Mesendoderm (in vitro differentiated cells): ENCODE data around the gene NFASC.

Source experiments
- DNase-seq: peaks from one replicate; pipeline ENCODE4 v3.0.0; 2013
- H2AK5ac ChIP-seq: 2 replicates; pipeline ENCODE4 v1.6.1; 2013; ENCODE audit warnings: low read length, inconsistent platforms
- H2BK120ac ChIP-seq: 2 replicates; pipeline ENCODE4 v1.6.1; 2013; ENCODE audit warnings: low read depth, mild to moderate bottlenecking, low read length, moderate library complexity, mixed read lengths
- H2BK15ac ChIP-seq: replicated peaks from 2 replicates; pipeline ENCODE4 v1.6.1; 2013; ENCODE audit warnings: low read depth, mild to moderate bottlenecking, moderate library complexity
- H2BK5ac ChIP-seq: 2 replicates; pipeline ENCODE4 v1.6.1; 2013; ENCODE audit warnings: low read length, inconsistent platforms
- H3K18ac ChIP-seq: 2 replicates; pipeline ENCODE4 v1.6.1; 2013; ENCODE audit warnings: mild to moderate bottlenecking, low read length, mixed read lengths
- H3K23ac ChIP-seq: one replicate; pipeline ENCODE4 v1.6.1; 2013; ENCODE audit warnings: low read length
- H3K27ac ChIP-seq: 2 replicates; pipeline ENCODE4 v1.5.1; 2013; ENCODE audit warnings: low read depth, mild to moderate bottlenecking, inconsistent platforms, low read length, moderate library complexity
- H3K27me3 ChIP-seq: 2 replicates; pipeline ENCODE4 v1.6.1; 2013; ENCODE audit warnings: low read length, control low read depth, mild to moderate bottlenecking, inconsistent platforms; ENCODE audit not compliant: insufficient read depth, poor library complexity
- H3K36me3 ChIP-seq: 2 replicates; pipeline ENCODE4 v1.6.1; 2013; ENCODE audit warnings: low read length, inconsistent platforms; ENCODE audit not compliant: control insufficient read depth, insufficient read depth
- H3K4ac ChIP-seq: one replicate; pipeline ENCODE4 v1.6.1; 2013; ENCODE audit warnings: low read depth, mild to moderate bottlenecking, low read length, moderate library complexity
- H3K4me1 ChIP-seq: 2 replicates; pipeline ENCODE4 v1.6.1; 2013; ENCODE audit warnings: low read depth, low read length, inconsistent platforms; ENCODE audit not compliant: control insufficient read depth
- H3K4me2 ChIP-seq: 2 replicates; pipeline ENCODE4 v1.6.1; 2013; ENCODE audit warnings: low read length
- H3K4me3 ChIP-seq: 2 replicates; pipeline ENCODE4 v1.5.1; 2013; ENCODE audit warnings: mild to moderate bottlenecking, low read length
- H3K56ac ChIP-seq: one replicate; pipeline ENCODE4 v1.6.1; 2013; ENCODE audit warnings: low read length
- H3K79me1 ChIP-seq: 2 replicates; pipeline ENCODE4 v1.6.1; 2013; ENCODE audit warnings: low read length, inconsistent platforms
- H3K79me2 ChIP-seq: 2 replicates; pipeline ENCODE4 v1.6.1; 2013; ENCODE audit warnings: mild to moderate bottlenecking, low read length; ENCODE audit not compliant: control insufficient read depth, insufficient read depth
- H3K9ac ChIP-seq: 2 replicates; pipeline ENCODE4 v1.6.1; 2013; ENCODE audit warnings: low read length, inconsistent platforms
- H4K5ac ChIP-seq: one replicate; pipeline ENCODE4 v1.6.1; 2013; ENCODE audit warnings: low read length
- H4K8ac ChIP-seq: one replicate; pipeline ENCODE4 v1.6.1; 2013; ENCODE audit warnings: low read depth, mild to moderate bottlenecking, control low read depth, low read length, moderate library complexity
- WGBS: extraction: QIAGEN DNeasy Blood & Tissue Kit; methylation state at CpG from one replicate; pipeline ENCODE4 v1.1.7; 2013; ENCODE audit warnings: low lambda C conversion rate, missing lambda C conversion rate; ENCODE audit not compliant: insufficient coverage; ENCODE audit errors: extremely low coverage; 5-methylcytosine and 5-hydroxymethylcytosine counted together

Gene NFASC

DNA sequence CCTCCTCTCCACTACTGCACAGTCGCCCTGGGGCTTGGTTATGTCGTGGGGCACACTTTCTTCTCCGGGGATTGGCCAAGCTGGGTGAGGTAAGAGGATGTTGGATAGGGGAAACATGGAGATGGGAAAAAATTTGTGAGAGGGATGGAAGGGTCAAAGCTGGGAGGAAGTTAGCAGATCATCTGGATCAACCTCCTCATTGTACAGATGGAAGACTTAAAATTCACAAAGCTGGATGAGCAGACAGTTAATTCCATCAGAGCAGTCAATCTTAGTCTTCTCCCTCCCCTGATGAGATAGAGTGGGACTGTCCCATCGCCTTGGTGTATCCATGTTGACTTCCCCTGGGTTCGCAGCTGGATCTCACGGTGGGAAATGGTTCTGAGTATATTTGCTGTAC is 102.8 kb downstream of the NFASC start:
- no peak overlapping the region for H3K56ac ChIP-seq
- H3K79me1 ChIP-seq: no peaks in the 10 kb centered on the region
- WGBS: no CpG with 5 or more reads among the region's 6 CpGs
- no peaks in the 10 kb centered on the region for H3K36me3 ChIP-seq
- H3K18ac ChIP-seq: no peak overlapping the region
- no peak overlapping the region for H2BK120ac ChIP-seq
- H3K9ac ChIP-seq: no peak overlapping the region
- no peak overlapping the region for H2BK5ac ChIP-seq
- no peak for DNase-seq
- no peak overlapping the region for H3K4ac ChIP-seq
- no peak overlapping the region for H3K4me2 ChIP-seq
- H4K5ac ChIP-seq: no peak overlapping the region
- no peak overlapping the region for H3K23ac ChIP-seq
- no peaks in the 10 kb centered on the region for H3K4me1 ChIP-seq
- H3K27ac ChIP-seq: no peak overlapping the region
- H4K8ac ChIP-seq: no peak overlapping the region
- H3K4me3 ChIP-seq: no peak overlapping the region
- H2BK15ac ChIP-seq: no peak overlapping the region
- no peaks in the 10 kb centered on the region for H3K79me2 ChIP-seq
- no peaks in the 10 kb centered on the region for H3K27me3 ChIP-seq
- no peak overlapping the region for H2AK5ac ChIP-seq

DNA sequence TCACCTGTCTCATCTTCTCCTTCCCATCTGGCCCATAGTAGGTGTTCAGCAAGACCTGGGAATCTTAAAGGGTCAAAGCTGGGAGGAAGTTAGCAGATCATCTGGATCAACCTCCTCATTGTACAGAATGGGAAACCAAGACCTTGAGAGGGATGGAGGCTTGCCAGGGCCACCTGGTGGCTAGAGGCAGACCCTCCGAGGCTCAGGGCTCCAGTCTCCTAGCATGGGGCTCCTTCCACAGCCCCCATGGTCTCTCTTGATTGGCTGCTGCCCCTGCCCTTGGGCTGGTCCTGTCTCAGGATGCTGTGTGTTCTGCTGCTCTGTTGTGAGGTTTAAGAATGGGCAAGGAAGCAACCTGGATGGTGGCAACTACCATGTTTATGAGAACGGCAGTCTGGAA is 103.7 kb downstream of the NFASC start:
- whole genome bisulfite sequencing: no CpG with 5 or more reads among the region's 2 CpGs

DNA sequence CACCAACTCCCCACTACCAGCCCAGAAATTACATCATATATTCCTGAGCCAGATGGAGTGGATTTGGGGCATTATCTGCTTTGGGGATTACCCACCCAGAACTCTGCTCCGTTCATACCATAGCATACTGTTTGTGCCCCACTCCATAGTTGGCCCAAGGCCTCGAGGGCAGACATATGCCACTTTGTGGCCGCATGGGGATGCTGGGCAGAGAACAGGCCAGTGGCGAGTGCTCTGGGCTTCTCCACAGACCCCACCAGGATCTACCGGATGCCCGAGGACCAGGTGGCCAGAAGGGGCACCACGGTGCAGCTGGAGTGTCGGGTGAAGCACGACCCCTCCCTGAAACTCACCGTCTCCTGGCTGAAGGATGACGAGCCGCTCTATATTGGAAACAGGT is 104.4 kb downstream of the NFASC start:
- Histone ChIP-seq H4K5ac (no peak overlapping the region), H3K79me1 (no peaks in the 10 kb centered on the region), H3K4me2 (no peak overlapping the region), H3K27ac (no peak overlapping the region), H4K8ac (no peak overlapping the region), H3K27me3 (no peaks in the 10 kb centered on the region), H2BK120ac (no peak overlapping the region), H3K4me1 (no peaks in the 10 kb centered on the region), H2BK5ac (no peak overlapping the region), H3K18ac (no peak overlapping the region), H2AK5ac (no peak overlapping the region), H3K4me3 (no peak overlapping the region), H3K79me2 (no peaks in the 10 kb centered on the region), H3K36me3 (peaks cover 3% of the 10 kb centered on the region), H3K9ac (no peak overlapping the region), H3K56ac (no peak overlapping the region), H3K23ac (no peak overlapping the region), H3K4ac (no peak overlapping the region), H2BK15ac (no peak overlapping the region)
- DNase-seq: no peak
- WGBS: no CpG with 5 or more reads among the region's 12 CpGs

More for the DNA sequence above, 103.7 kb downstream of the NFASC start:
- Histone ChIP-seq H3K36me3 (peaks cover under 1% of the 10 kb centered on the region), H3K4me3 (no peak overlapping the region), H3K79me2 (no peaks in the 10 kb centered on the region), H3K4me2 (no peak overlapping the region), H2BK120ac (no peak overlapping the region), H2AK5ac (no peak overlapping the region), H2BK15ac (no peak overlapping the region), H3K27me3 (no peaks in the 10 kb centered on the region), H3K4me1 (no peaks in the 10 kb centered on the region), H3K4ac (no peak overlapping the region), H3K79me1 (no peaks in the 10 kb centered on the region), H3K56ac (no peak overlapping the region), H3K18ac (no peak overlapping the region), H4K5ac (no peak overlapping the region), H3K27ac (no peak overlapping the region), H3K9ac (no peak overlapping the region), H2BK5ac (no peak overlapping the region), H3K23ac (no peak overlapping the region), H4K8ac (no peak overlapping the region)
- DNase-seq: peak; percentile 33

DNA sequence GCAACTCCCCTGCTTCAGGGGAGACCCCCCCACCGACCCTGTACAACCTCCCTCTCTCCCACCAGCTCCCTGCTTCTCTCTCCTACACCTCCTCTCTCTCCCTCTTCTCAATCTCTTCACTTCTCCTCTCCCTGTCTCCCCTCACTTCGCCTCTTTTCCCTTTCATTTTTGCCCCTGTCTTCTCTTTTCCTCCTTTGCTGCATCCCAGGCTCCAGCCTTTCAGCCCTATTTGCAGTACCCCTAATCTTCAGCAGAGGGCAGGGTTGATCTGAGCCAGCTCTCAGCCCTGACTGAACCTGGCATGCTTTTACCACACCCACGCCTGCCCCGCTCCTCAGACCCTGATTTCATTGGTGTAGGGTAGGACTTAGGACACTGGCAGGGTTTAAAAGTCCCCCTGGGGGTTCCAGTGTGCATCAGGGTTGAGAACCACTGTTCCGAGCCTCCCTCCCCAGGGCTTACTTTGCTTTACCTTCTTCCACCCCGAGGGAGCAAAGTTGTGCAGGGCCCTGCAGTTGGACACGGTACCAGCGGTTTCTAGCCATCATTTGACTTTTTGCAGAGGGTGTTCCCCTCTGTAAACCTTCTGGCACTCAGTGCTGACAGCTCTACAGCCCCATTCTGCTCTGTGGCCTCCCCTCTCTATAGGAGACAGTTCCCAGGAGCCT is 105.0 kb downstream of the NFASC start:
- Histone ChIP-seq H4K5ac (no peak overlapping the region), H3K27me3 (no peaks in the 10 kb centered on the region), H3K18ac (no peak overlapping the region)

DNA sequence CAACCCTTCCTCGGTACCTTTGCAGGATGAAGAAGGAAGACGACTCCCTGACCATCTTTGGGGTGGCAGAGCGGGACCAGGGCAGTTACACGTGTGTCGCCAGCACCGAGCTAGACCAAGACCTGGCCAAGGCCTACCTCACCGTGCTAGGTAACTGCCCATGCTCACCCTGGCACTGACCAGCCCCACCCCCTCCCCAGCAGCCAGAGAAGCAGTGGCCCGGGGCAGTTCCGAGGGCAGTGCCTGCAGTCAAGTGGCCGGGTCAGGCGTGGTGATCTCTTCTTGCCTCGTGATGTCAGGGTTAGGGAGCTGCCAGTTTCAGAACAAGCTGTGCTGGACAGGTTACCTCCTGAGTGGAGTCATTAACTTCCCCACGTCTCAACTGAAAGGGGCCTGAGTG is 106.0 kb downstream of the NFASC start:
- H2BK15ac ChIP-seq: no peak overlapping the region
- H3K27me3 ChIP-seq: no peaks in the 10 kb centered on the region
- no peaks in the 10 kb centered on the region for H3K79me2 ChIP-seq
- WGBS: no CpG with 5 or more reads among the region's 13 CpGs
- H3K36me3 ChIP-seq: peaks cover 3% of the 10 kb centered on the region
- no peak overlapping the region for H4K5ac ChIP-seq
- no peak overlapping the region for H3K18ac ChIP-seq
- DNase-seq: no peak
- no peaks in the 10 kb centered on the region for H3K79me1 ChIP-seq
- H3K4me2 ChIP-seq: no peak overlapping the region
- no peak overlapping the region for H2AK5ac ChIP-seq
- H3K9ac ChIP-seq: no peak overlapping the region
- no peak overlapping the region for H3K56ac ChIP-seq
- no peak overlapping the region for H4K8ac ChIP-seq
- H2BK5ac ChIP-seq: no peak overlapping the region
- H2BK120ac ChIP-seq: no peak overlapping the region
- H3K23ac ChIP-seq: no peak overlapping the region
- H3K4me1 ChIP-seq: no peaks in the 10 kb centered on the region
- H3K27ac ChIP-seq: no peak overlapping the region
- no peak overlapping the region for H3K4me3 ChIP-seq
- no peak overlapping the region for H3K4ac ChIP-seq

More for the DNA sequence above, 105.0 kb downstream of the NFASC start:
- Histone ChIP-seq H3K27ac (no peak overlapping the region), H2AK5ac (no peak overlapping the region), H2BK15ac (no peak overlapping the region), H4K8ac (no peak overlapping the region), H3K4me2 (no peak overlapping the region), H3K36me3 (peaks cover 3% of the 10 kb centered on the region), H3K23ac (no peak overlapping the region), H3K79me1 (no peaks in the 10 kb centered on the region), H3K4me3 (no peak overlapping the region), H3K4ac (no peak overlapping the region), H3K79me2 (no peaks in the 10 kb centered on the region), H2BK120ac (no peak overlapping the region), H3K56ac (no peak overlapping the region), H3K9ac (no peak overlapping the region), H2BK5ac (no peak overlapping the region), H3K4me1 (no peaks in the 10 kb centered on the region)
- peak; percentile 59 for DNase-seq
- WGBS: no CpG with 5 or more reads among the region's 8 CpGs

DNA sequence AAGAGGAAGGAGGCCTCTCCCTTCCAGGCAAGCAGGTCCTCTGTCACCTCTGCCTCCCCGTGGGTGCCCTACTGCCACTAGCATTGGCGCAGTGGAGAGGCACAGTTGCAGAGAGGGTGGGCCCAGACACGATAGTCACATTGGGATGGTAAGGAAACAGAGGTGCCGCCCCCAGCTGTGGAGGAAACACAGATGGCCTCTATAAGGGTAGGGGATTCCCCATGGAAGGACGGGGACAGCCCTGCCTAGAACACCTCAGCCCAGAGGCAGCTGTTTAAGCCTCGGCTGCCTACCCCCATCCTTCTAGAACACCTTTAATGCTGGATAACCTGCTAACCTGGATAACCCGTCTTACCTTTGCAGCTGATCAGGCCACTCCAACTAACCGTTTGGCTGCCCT is 106.7 kb downstream of the NFASC start:
- no peak overlapping the region for H2BK5ac ChIP-seq
- H4K8ac ChIP-seq: no peak overlapping the region
- no peak overlapping the region for H3K9ac ChIP-seq
- H2BK120ac ChIP-seq: no peak overlapping the region
- H4K5ac ChIP-seq: no peak overlapping the region
- no peaks in the 10 kb centered on the region for H3K4me1 ChIP-seq
- WGBS: no CpG with 5 or more reads among the region's 8 CpGs
- H3K27ac ChIP-seq: no peak overlapping the region
- no peaks in the 10 kb centered on the region for H3K79me2 ChIP-seq
- no peak overlapping the region for H3K56ac ChIP-seq
- no peak overlapping the region for H3K4me2 ChIP-seq
- H3K18ac ChIP-seq: no peak overlapping the region
- H3K36me3 ChIP-seq: peaks cover 3% of the 10 kb centered on the region
- H3K79me1 ChIP-seq: no peaks in the 10 kb centered on the region
- H3K4ac ChIP-seq: no peak overlapping the region
- DNase-seq: no peak
- H3K23ac ChIP-seq: no peak overlapping the region
- no peaks in the 10 kb centered on the region for H3K27me3 ChIP-seq
- H3K4me3 ChIP-seq: no peak overlapping the region
- no peak overlapping the region for H2BK15ac ChIP-seq
- H2AK5ac ChIP-seq: no peak overlapping the region
